ENCODE data around the gene TRIM8. TPM values are rescaled to one million over a fixed set of nuclear protein-coding genes. Genes with fewer than 3 reads are reported as not detected.

TRIM8 gene
- total RNA-seq, 1 donor from 2014 or later = 182 TPM

DNA sequence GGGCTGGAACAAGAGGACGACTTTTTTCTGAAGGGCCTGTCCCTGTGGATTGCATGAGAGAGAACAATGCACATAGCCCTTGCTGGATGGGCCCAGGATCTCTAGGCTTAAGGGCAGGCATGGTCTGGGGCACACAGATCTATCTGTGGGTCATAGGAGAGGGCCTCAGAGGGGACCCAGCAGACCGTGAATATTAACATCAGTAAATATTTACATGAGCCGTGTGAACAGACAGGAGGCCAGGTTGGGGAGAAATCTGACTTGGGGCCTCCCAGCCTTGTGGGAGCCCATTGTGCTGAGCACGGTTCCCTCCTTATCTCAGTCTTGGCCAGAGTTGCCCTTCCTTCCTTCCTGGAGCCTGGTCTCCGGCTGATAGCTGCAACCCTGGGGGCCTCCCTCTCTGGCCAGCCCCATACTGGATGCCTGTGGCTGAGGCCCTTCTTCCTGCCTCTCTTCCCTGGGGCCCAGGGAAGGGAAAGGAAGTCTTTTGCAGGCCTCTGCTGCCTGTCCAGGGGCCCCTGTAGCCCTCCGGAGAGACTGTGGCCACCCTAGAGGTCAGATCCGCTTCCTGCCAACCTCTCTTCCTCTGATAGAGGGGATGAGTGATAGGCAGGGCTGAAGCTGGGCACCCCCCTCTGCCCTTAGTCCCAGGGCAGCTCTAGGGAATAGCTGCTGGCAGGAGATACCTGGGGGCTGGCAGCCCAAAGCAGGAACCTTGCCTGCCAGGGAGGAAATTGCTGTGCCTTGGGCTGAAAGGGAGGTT lies 44.5 kb upstream of the TRIM8 start:
- TF ChIP-seq, protein P1, sequence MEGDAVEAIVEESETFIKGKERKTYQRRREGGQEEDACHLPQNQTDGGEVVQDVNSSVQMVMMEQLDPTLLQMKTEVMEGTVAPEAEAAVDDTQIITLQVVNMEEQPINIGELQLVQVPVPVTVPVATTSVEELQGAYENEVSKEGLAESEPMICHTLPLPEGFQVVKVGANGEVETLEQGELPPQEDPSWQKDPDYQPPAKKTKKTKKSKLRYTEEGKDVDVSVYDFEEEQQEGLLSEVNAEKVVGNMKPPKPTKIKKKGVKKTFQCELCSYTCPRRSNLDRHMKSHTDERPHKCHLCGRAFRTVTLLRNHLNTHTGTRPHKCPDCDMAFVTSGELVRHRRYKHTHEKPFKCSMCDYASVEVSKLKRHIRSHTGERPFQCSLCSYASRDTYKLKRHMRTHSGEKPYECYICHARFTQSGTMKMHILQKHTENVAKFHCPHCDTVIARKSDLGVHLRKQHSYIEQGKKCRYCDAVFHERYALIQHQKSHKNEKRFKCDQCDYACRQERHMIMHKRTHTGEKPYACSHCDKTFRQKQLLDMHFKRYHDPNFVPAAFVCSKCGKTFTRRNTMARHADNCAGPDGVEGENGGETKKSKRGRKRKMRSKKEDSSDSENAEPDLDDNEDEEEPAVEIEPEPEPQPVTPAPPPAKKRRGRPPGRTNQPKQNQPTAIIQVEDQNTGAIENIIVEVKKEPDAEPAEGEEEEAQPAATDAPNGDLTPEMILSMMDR (conservative IDR thresholded peaks at IDR 0.05; ENCODE audit: low read depth, low read length) = no peak
- H3K4me3 ChIP-seq (ENCODE audit: low read depth, low read length) = no peak overlapping the region
- DNase-seq (ENCODE audit: low read depth) = no peak

DNA sequence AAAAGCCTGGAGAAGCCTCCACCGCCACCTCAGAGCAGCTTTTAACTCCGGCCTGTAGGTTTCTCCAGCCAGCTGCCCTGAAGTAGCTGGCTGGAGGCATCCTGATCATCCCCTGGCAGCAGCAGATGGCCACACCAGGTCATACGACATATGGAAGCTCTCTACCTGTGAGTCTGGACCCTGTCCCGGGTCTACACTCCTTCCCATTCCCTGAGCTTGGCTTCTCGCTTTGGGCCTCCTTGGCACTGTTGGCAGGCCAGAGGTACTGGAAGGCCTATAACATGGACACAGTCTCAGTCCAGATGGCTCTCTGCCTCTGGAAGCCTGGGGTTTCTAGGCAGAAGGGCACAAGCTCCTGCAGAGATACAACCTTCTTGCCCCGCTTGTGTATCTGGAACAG lies 43.5 kb upstream of the TRIM8 start:
- DNase-seq (ENCODE audit: low read depth) = no peak
- no peak overlapping the region for H3K4me3 ChIP-seq (ENCODE audit: low read depth, low read length)
- TF ChIP-seq, protein P1 (conservative IDR thresholded peaks at IDR 0.05; ENCODE audit: low read depth, low read length) = no peak

DNA sequence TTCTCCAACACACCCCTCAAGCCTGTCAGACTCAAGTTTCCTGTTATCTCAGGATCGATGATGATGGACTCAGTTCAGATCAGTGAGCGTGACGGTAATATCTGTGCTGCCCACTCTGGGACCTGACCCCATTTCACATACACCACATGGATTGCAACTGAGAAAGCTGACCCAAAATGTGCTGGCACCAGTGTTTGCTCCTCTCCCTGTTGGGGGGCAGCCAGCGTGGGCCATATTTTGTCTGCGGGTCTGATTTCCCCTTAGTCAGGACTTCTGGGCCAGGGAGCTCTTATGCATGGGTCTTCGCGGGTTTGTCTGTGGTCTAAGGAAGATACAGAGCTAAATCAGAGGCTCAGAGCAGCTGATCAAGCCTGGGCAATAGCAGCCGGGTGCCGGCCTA lies 42.6 kb upstream of the TRIM8 start:
- H3K4me3 ChIP-seq (ENCODE audit: low read depth, low read length) = no peak overlapping the region
- TF ChIP-seq, protein P1 (conservative IDR thresholded peaks at IDR 0.05; ENCODE audit: low read depth, low read length) = no peak
- no peak for DNase-seq (ENCODE audit: low read depth)

DNA sequence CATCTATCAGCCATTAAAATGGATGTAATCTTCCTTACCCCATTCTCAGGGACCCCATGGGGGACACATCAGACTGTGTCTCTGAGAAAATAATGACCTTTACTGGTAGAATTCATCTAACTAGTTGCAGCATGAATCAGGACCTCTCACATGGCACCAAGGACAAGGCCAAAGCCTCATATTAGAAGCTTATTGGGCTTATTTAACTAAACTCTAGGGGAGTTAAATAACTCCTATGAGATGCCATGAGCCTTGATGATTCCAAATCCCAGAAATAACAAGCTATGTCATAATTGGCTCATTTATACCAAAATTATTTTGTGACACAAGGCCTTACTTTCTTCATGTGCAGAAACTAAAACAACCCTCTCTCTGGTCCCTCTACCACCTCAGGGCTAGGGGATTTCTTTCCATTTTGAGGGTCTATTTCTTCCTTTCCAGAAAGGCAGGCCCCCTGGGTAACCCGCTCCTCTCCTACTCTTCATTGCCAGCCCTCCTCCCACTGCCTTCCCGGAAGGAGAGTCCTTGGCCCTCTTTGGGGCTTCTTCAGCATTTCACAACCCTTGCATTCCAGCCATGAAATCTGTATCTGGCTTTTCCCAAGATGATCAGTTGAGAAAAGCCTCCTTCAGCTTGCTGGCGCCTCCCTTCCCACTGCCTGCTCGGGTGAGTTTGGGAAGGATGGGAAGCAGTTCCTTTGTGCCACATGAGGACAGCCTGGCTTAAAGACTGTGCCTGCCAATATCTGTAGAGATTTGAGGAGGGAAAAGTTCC lies 41.8 kb upstream of the TRIM8 start:
- H3K4me3 ChIP-seq (ENCODE audit: low read depth, low read length) = no peak overlapping the region
- TF ChIP-seq, protein P1 (conservative IDR thresholded peaks at IDR 0.05; ENCODE audit: low read depth, low read length) = no peak
- DNase-seq (ENCODE audit: low read depth) = no peak

DNA sequence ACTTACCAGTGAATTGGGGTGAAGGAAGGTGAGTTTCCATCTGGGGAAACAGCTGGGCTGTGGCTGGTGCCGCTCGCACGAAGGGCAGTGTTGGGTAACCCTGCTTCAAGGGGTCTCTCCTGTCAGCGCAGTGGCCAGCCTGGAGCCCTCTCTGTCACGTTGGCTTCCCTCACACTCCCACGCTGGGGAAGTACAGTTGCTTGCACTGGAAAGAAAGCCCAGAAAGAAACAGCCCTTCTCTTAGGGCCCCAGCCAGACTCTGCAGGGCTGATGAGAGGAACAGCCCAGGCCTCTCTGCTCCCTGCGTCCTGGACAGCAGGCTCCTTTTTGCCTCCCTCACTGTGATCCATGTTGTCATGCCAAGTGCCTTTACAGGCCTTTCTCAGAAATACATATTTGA lies 40.3 kb upstream of the TRIM8 start:
- no peak overlapping the region for H3K4me3 ChIP-seq (ENCODE audit: low read depth, low read length)

DNA sequence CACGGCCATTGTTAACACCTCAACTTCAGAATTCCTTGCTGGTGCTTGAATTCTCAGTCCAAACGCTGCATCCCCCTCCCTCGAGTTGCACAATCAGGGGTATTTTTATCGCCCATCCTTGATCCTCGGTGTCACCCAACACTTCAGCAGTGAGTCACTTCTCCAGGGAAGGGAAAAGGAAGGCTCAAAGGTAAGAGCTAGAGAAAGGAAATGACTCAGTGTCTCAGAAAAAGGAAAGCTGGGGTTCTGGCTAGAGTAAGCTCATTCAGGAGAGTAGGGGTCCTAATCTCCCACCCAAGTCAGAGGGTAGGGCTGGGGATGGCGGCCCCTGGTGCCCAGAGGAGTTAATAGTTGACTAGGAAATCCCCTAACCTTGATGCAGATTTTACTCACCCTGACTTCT lies 39.8 kb upstream of the TRIM8 start:
- TF ChIP-seq, protein P1 (conservative IDR thresholded peaks at IDR 0.05; ENCODE audit: low read depth, low read length) = no peak
- peak; percentile 83 for DNase-seq (ENCODE audit: low read depth)
- H3K4me3 ChIP-seq (ENCODE audit: low read depth, low read length) = no peak overlapping the region

More for the DNA sequence above, 40.3 kb upstream of the TRIM8 start:
- DNase-seq (ENCODE audit: low read depth) = no peak
- TF ChIP-seq, protein P1 (conservative IDR thresholded peaks at IDR 0.05; ENCODE audit: low read depth, low read length) = no peak

All from epithelial cell of proximal tubule (primary cell).